Neural progenitor cell (in vitro differentiated cells): ENCODE results near the gene GAPT.

ENCODE experiments used
- CTCF ChIP-seq: fragments of 200-600 bp; sonication (generic); IDR thresholded peaks from 2 replicates; pipeline ENCODE4 v1.5.1; 2017; ENCODE audit warnings: antibody characterized with exemption, mild to moderate bottlenecking
- EZH2 ChIP-seq: fragments of 200-600 bp; sonication (generic); IDR thresholded peaks from 2 replicates; pipeline ENCODE4 v1.6.1; 2017; ENCODE audit warnings: antibody characterized with exemption, mild to moderate bottlenecking, moderate library complexity
- EZH2phosphoT487 ChIP-seq: fragments of 200-600 bp; sonication (generic); IDR thresholded peaks from 2 replicates; pipeline ENCODE4 v1.6.1; 2017; ENCODE audit warnings: antibody characterized with exemption

- no peak for TF ChIP-seq EZH2
- no peak for TF ChIP-seq CTCF
- no peak for TF ChIP-seq EZH2phosphoT487
Measured at GRCh38 chr5:58523956-58524355, 32.7 kb downstream of the GAPT start.
